GM21423 (cell line): ENCODE data around the gene MUC5B.

Source experiments
- ATAC-seq: cut with Tn5 transposase; IDR thresholded peaks from one replicate; pipeline ENCODE4 v1.9.1; 2021; ENCODE audit warnings: mild to moderate bottlenecking, moderate library complexity; ENCODE audit not compliant: unreplicated experiment

Gene MUC5B

GRCh38 chr11:1293619-1294015 lies 70.8 kb downstream of the MUC5B start:
- no peak for ATAC-seq

GRCh38 chr11:1295086-1295485 lies 72.2 kb downstream of the MUC5B start:
- ATAC-seq, result no peak

- ATAC-seq, result no peak
These were observed 72.7 kb downstream of the MUC5B start for GRCh38 chr11:1295591-1295990.

GRCh38 chr11:1296287-1296686 lies 73.4 kb downstream of the MUC5B start:
- ATAC-seq, result no peak

GRCh38 chr11:1297011-1297575 lies 74.2 kb downstream of the MUC5B start:
- ATAC-seq, result no peak

- no peak for ATAC-seq
These were observed 75.0 kb downstream of the MUC5B start for GRCh38 chr11:1297576-1298473.

GRCh38 chr11:1298695-1299492 lies 76.0 kb downstream of the MUC5B start:
- no peak for ATAC-seq

GRCh38 chr11:1299621-1300020 lies 76.8 kb downstream of the MUC5B start:
- ATAC-seq, result no peak

GRCh38 chr11:1300121-1300520 lies 77.3 kb downstream of the MUC5B start:
- ATAC-seq, result no peak

- ATAC-seq, result no peak
These were observed 77.8 kb downstream of the MUC5B start for GRCh38 chr11:1300569-1301187.

- no peak for ATAC-seq
These were observed 78.5 kb downstream of the MUC5B start for GRCh38 chr11:1301220-1302000.

GRCh38 chr11:1302041-1302460 lies 79.2 kb downstream of the MUC5B start:
- no peak for ATAC-seq

GRCh38 chr11:1302461-1303125 lies 79.7 kb downstream of the MUC5B start:
- no peak for ATAC-seq

GRCh38 chr11:1303126-1303821 lies 80.4 kb downstream of the MUC5B start:
- ATAC-seq, result no peak

GRCh38 chr11:1303973-1304372 lies 81.1 kb downstream of the MUC5B start:
- ATAC-seq, result no peak

GRCh38 chr11:1304380-1304779 lies 81.5 kb downstream of the MUC5B start:
- ATAC-seq, result no peak

GRCh38 chr11:1305063-1305495 lies 82.2 kb downstream of the MUC5B start:
- no peak for ATAC-seq

- ATAC-seq, result no peak
These were observed 82.7 kb downstream of the MUC5B start for GRCh38 chr11:1305501-1306056.
